GM19452 (cell line): ENCODE results near the gene MTMR6.

Experiments used
- ATAC-seq: cut with Tn5 transposase; IDR thresholded peaks from one replicate; pipeline ENCODE4 v1.9.1; 2021; ENCODE audit not compliant: unreplicated experiment

Gene MTMR6

DNA sequence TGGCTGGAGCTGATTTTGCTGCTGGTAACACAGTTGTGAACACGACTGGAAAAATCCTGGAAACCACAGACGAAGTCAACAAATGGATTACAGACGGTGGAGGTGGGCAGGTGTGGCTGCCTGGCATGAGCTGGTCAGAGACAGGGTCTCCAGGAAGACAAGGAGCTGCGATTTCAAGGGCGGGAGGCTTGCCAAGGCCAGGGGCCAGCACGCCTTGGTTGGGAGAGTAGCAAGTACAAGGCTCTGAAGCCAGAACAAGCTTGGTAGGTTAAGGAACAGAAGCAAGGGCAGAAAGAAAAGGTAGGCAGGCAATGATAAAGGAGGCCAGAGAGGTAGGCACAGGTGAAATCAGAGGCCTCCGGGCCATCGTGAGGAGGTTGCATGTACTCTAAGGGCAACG lies 64.5 kb downstream of the MTMR6 start:
- ATAC-seq = no peak

DNA sequence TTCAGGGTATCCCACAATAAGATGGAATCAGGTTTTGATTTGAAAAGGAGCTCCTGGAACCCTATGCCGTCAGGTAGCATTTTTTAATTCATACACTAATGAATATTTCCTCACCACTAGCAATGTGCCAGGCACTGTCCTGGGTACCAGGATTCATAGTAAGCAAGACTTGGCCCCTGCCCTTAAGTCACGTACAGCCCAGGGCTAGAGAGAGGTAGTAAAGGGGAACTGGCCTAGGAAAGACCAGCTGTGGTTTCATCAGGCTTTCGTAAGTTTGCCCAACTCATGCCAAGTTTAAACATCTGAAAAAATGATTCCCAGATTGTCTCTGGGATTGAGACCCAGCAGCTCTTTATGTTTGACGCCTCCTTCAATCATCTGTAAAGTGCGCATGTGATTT lies 69.3 kb downstream of the MTMR6 start:
- ATAC-seq = no peak

DNA sequence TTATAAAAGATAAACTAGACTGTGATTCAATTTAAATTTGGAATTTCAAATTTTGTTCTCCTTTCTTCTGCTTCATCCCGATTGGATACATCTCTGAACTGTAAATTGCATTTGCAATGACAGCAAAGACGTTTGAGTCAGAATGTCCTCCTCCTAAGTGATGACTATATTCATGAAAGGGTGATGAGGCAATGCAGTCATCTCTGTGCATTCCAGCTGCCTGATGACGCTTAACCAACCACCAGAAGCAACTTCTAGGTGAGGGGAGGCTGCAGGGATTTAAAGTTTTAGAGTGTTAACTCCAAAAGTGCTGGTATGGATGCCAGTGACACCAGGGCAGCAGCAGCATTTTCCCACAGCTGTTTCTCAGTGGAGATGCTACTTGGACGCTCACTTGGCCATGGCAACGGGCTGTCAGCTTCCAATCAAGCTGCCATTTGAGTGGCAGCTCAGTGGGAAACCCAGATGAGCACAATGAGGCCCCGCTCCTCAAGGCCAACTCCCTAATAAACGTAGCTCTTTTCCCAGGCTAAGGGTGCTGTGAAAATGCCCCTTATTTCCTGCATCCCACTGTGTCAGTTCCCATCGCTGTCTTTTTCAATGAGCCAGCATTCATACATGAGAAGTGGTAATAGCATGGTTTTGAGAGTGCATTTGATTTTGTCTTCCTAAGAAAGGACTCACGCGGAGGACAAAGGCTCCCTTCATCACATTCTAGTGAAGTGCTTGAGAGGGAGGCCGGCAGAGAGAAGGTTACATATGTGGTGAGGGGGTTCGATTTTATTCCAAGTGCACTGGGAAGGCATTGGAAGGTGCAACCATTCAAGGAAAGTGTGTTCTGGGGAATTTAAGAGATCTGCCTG lies 70.0 kb downstream of the MTMR6 start:
- no peak for ATAC-seq

DNA sequence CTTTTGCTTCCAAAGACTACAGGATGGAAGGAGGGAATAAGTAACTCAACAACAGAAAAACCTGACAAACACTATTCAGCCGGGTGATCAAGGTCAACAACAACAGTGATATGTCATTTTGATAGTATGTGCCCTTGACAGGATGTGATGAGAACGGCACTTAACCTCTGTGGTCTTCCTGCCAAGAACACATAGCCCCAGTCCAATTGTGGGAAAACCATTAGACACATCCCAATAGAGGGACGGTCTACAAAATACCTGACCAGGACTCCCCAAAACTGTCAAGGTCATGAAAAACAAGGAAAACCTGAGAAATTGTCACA lies 72.1 kb downstream of the MTMR6 start:
- ATAC-seq = no peak

GRCh38 chr13:25214491-25215252 lies 72.6 kb downstream of the MTMR6 start:
- ATAC-seq = no peak

GRCh38 chr13:25213715-25214114 lies 73.6 kb downstream of the MTMR6 start:
- no peak for ATAC-seq

GRCh38 chr13:25210842-25211569 lies 76.3 kb downstream of the MTMR6 start:
- ATAC-seq = no peak

- ATAC-seq = no peak
Measured at GRCh38 chr13:25207291-25207810, 79.9 kb downstream of the MTMR6 start.

DNA sequence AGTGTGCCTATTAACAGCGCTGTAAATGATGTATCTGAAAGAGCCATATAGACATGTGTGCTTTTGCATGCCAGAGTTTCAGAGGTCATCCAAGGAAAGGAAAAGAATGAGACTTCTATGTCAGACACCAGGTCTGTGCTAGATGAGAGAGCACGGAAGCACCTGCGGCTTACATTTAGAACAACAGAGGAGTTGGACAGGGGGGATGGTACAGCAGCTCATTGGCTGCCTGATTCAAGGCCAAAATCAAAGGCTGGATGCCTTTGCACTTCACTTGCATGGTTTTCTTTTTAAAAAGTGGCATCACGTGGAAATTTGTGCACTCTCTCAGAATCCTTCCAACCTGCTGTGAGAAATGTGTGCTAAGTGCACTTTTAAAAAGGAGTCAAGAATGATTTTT lies 82.4 kb downstream of the MTMR6 start:
- ATAC-seq = no peak

DNA sequence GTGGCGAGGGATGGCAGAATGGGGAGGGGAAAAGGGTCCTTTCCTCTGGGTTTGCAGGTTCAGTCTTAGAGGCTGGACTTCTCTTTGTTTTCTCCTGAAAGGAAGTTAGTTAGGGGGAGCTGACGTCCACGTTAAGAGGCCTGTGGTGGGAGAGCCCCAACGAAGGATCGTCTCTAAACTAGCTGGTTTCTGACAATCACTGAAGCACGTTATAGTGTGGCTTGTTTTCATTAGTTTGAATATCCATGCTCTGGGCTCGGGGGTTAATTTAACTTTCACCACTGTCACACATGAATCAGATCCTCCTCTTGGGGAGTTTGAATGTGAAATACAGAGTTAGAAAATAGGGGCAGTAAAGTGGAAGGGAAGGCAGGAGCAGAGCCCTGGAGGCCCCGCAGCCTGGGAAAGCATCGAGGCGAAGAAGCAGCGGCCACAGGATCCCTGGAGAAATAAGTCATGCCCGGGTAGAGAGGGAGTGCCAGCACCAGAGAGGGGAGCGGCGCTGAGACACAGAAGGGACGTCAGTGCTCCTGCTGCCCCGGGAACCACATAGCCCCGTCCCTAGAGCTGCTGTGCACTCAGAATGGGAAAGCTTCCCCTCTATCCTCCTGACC lies 84.1 kb downstream of the MTMR6 start:
- no peak for ATAC-seq

DNA sequence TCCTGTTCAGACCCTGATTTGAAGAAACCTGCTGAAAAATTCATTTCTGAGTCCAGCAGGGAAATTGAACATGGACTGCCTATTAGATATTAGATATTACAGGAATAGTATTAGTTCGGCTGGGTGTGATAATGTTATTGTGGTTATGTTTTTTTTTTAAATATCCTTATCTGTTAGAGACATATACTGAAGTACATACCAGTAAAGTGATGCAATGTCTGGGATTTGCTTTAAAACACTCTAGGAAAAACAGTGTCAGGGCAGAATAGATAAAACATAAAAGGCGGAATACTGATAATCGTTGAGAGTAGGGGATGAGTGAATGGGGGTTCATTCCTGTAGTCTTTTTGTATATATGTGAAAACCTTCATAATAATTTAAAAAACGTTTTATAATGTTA lies 86.5 kb downstream of the MTMR6 start:
- no peak for ATAC-seq

DNA sequence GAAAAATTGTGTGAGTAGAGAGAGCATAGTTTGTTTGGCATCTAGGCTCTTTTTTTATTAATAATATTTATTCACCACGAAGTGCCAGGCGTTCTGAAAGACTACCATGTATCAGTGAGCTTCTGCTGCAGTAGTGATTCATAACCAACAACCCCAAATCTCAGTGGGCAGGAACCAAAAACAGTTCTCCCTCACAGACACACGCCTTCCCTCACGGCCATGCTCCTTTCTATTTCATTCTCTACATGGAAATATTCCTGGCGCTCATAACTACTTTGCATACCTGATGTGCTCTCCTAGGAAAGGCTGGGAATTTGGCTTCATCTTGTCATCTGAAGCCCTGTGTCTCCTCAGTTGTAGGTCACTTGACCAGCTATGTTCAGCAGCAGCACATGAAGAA lies 88.6 kb downstream of the MTMR6 start:
- ATAC-seq = no peak

- ATAC-seq = no peak
Measured at GRCh38 chr13:25196971-25197370, 90.3 kb downstream of the MTMR6 start.
